ELR (cell line): ENCODE data around the gene VPS37D.
A peak's percentile ranks its signal among the peaks of the same experiment; 100 is the strongest.
"Not testable (repeated sequence)": the region's sequence is repeated elsewhere in the genome, so short reads cannot be mapped to it uniquely, and the experiment has no call there.

Experiments
- DNase-seq: peaks from one replicate; pipeline ENCODE4 v3.0.0-alpha.2; 2015; ENCODE audit warnings: low read depth

Gene VPS37D, protein sequence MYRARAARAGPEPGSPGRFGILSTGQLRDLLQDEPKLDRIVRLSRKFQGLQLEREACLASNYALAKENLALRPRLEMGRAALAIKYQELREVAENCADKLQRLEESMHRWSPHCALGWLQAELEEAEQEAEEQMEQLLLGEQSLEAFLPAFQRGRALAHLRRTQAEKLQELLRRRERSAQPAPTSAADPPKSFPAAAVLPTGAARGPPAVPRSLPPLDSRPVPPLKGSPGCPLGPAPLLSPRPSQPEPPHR

GRCh38 chr7:73667344-73668102 lies at the start of gene VPS37D:
Gene VPS37D, plus strand, starts transcription at chr7:73667831. Its CDS starts 128 bp downstream, at chr7:73667959.
- peak; percentile 89 for DNase-seq

GRCh38 chr7:73618538-73618937 lies 49.1 kb upstream of the VPS37D start:
- no peak for DNase-seq

- DNase-seq = not testable (repeated sequence)
These were observed 48.2 kb upstream of the VPS37D start for GRCh38 chr7:73619394-73619793.

- DNase-seq = no peak
These were observed 46.2 kb upstream of the VPS37D start for GRCh38 chr7:73621168-73622063.

DNA sequence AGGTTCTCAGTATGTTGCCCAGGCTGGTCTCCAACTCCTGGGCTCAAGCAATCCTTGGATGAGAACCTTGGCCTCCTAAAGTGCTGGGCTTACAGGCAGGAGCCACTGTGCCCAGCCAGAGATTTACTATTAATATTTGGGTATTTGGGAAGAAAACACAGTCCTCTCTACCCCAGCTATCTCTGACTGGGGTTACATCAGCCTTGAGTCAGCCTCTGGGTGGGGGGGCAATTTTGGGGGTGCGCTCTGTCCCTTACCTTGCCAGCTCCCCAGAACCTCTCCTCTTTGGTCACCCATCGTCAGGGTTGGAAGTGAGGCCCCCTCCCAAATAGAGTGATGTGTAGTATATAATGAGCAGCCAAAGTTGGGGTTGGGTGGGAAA lies 45.1 kb upstream of the VPS37D start:
- no peak for DNase-seq

GRCh38 chr7:73622909-73623797 lies 44.5 kb upstream of the VPS37D start:
- DNase-seq = no peak

- DNase-seq = peak; percentile 54
These were observed 43.6 kb upstream of the VPS37D start, which contains the start of gene MLXIPL for GRCh38 chr7:73623798-73624668. Gene MLXIPL, minus strand, starts transcription at chr7:73624522. Its CDS starts 30 bp downstream, at chr7:73624492.

DNA sequence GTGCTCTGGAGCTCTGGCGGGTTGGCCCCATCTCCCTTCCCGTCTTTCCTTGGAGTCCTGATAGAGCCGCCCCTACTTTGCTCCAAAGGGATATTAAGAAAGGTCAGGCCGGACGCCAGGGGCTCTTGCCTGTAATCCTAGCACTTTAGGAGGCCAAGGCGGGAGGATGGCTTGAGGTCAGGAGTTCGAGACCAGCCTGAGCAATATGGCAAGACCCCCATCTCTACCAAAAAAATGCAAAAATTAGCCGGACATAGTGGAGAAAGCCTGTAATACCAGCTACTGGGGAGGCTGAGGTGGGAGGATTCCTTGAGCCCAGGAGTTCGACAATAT lies 43.0 kb upstream of the VPS37D start:
- no peak for DNase-seq

DNA sequence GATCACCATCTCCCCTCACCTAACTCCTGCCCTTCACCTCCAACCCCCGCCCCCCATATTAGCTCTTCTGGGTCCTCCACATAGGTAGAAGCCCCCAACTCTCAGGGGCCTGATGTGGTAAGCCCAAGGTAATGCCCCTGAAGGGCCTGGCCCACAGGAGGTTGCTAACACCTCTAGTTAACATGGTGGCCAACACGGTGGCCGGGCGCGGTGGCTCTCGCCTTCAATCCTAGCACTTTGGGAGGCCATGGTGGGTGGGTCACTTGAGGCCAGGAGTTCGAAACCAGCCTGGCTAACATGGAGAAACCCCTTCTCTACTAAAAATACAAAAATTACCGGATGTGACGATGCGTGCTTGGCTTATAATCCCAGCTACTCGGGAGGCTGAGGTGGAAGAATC lies 42.4 kb upstream of the VPS37D start:
- DNase-seq = no peak

- DNase-seq = no peak
These were observed 40.8 kb upstream of the VPS37D start for GRCh38 chr7:73626814-73627213.

GRCh38 chr7:73628504-73628903 lies 39.1 kb upstream of the VPS37D start:
- no peak for DNase-seq

DNA sequence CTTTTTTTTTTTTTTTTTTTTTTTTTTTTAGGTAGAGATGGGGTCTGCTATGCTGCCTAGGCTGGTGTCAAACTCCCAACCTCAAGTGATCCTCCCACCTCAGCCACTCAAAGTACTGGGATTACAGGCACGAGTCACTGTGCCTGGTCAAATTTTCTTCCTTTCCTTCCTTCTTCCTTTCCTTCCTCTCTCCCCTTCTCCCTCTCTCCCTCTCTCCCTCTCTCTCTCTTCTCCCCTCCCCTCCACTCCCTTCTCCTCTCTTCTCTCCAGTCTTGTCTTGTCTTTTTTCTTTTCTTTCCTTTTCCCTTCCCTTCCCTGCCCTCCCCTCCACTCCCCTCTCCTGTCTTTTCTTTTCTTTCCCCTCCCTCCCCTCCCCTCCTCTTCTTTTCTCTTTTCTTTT lies 36.1 kb upstream of the VPS37D start:
- no peak for DNase-seq

- no peak for DNase-seq
These were observed 34.3 kb upstream of the VPS37D start for GRCh38 chr7:73633323-73633722.

- DNase-seq = no peak
These were observed 33.8 kb upstream of the VPS37D start for GRCh38 chr7:73633844-73634243.

- DNase-seq = no peak
These were observed 32.0 kb upstream of the VPS37D start for GRCh38 chr7:73635428-73636200.

GRCh38 chr7:73638911-73639310 lies 28.7 kb upstream of the VPS37D start:
- no peak for DNase-seq

DNA sequence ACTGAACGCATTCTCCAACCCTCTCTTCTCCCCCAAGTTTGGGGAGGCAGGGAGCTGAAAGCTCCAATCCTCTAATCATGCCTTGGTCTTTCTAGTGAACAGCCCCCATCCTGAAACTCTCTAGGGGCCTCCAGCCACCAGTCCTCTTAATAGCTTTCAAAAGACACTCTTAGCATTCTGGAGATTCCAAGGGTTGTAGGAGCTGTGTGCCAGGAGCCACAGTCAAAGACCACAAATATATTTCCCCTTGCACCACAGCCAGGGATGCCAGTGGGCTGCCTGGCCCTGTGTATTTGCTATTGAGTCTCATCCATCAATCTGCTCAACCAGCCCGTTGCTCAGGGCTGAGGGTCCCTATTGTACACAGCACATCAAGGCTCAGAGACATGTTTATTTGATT lies 24.8 kb upstream of the VPS37D start:
- DNase-seq = no peak

DNA sequence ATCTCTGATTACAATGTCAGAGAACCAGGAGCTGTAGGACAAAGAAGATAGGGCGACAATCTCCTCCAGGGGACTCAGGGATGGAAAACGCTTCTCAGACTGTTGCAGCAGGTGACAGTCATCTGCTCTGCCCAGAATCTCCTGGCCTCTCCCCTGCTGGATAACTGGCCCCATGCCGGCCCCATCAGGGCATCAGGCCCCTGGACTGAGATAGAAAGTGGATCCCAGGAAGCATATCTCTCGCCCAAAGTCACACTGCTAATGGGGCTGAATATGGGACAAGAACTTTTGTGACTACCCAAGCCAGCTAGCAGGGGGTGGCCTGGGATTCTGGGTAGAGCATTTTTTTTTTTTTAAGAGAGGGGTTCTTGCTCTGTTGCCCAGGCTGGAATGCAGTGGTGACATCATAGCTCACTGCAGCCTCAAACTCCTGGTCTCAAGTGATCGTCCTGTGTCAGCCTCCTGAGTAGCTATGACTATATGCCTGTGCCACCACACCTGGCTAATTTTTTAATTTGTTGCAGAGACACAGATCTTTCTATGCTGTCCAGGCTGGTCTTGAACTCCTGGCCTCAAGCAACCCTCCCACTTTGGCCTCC lies 22.8 kb upstream of the VPS37D start:
- no peak for DNase-seq

DNA sequence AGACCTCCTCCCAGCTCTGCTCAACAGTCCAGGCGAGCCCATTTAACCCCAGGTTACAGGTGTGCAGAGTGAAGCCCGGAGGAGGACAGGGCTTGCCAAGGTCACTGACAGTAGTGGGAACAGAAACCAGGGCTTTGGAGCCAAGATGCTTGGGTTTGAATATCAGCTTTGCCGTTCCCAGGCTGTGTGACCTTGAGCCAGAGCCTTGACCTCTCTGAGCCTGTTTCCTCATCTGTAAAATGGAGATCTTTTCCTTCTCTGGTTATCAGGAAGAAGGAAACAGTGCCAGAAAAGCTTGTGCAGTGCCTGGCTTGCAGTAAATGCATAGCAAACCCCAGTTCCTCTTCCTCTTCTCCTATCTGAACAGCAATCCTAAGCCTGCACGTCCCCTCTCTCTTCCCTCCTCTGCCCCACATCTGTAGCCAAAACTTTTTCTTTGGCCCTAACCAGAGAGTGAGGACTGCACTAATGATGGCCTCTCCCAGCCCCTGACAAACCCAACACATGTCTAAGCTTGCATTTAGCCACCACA lies 21.9 kb upstream of the VPS37D start:
- no peak for DNase-seq
